ENCODE data around the gene ESRRG.

The ESRRG gene

DNA sequence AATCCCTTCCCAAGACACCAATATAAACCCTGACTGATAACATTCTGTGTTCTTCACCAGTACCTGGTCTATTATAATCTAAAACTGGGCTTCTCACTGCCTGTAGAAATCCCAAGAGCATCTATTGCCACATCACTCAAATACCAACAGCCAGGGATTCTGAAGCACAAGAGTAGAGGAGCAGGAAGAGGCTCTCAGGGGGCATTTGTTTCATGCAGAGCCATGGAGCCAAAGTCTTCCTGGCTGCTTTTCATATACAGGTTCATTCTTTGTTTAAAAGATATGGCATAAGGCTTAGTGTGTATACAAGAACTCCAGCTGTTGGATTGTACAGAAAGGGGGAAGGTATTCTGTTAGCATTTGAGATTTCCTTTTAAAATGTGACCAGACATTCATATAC lies 261.8 kb downstream of the ESRRG start:
- TF ChIP-seq EZH2 (IDR thresholded peaks at IDR 0.05; ENCODE audit: borderline replicate concordance, low read depth, low read length, severe bottlenecking): no peak
- TF ChIP-seq, protein P1, sequence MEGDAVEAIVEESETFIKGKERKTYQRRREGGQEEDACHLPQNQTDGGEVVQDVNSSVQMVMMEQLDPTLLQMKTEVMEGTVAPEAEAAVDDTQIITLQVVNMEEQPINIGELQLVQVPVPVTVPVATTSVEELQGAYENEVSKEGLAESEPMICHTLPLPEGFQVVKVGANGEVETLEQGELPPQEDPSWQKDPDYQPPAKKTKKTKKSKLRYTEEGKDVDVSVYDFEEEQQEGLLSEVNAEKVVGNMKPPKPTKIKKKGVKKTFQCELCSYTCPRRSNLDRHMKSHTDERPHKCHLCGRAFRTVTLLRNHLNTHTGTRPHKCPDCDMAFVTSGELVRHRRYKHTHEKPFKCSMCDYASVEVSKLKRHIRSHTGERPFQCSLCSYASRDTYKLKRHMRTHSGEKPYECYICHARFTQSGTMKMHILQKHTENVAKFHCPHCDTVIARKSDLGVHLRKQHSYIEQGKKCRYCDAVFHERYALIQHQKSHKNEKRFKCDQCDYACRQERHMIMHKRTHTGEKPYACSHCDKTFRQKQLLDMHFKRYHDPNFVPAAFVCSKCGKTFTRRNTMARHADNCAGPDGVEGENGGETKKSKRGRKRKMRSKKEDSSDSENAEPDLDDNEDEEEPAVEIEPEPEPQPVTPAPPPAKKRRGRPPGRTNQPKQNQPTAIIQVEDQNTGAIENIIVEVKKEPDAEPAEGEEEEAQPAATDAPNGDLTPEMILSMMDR (IDR thresholded peaks at IDR 0.05; ENCODE audit: borderline replicate concordance, extremely low read depth, low read length, poor library complexity, severe bottlenecking): no peak
- DNase-seq: no peak
- Histone ChIP-seq H2AFZ (ENCODE audit: low read depth, low read length) (no peak overlapping the region), H3K27me3 (ENCODE audit: insufficient read depth, low read length, poor library complexity) (no peaks in the 10 kb centered on the region), H3K9me3 (ENCODE audit: insufficient read depth, low read length, severe bottlenecking) (no peaks in the 10 kb centered on the region), H3K4me3 (ENCODE audit: low read depth in 1 of 2, low read length in 2 of 2) (no peak overlapping the region), H3K4me1 (ENCODE audit: insufficient read depth, low read length) (no peaks in the 10 kb centered on the region), H3K4me2 (ENCODE audit: insufficient read depth, low read length) (no peak overlapping the region), H3K79me2 (ENCODE audit: insufficient read depth, low read length) (no peaks in the 10 kb centered on the region), H3K9ac (ENCODE audit: low read depth, low read length) (no peak overlapping the region), H3K27ac (ENCODE audit: low read length) (no peak overlapping the region), H3K36me3 (ENCODE audit: insufficient read depth, low read length) (no peaks in the 10 kb centered on the region), H4K20me1 (ENCODE audit: insufficient read depth, low read length) (no peaks in the 10 kb centered on the region)
- ATAC-seq (ENCODE audit: insufficient read depth, low read depth): no peak

DNA sequence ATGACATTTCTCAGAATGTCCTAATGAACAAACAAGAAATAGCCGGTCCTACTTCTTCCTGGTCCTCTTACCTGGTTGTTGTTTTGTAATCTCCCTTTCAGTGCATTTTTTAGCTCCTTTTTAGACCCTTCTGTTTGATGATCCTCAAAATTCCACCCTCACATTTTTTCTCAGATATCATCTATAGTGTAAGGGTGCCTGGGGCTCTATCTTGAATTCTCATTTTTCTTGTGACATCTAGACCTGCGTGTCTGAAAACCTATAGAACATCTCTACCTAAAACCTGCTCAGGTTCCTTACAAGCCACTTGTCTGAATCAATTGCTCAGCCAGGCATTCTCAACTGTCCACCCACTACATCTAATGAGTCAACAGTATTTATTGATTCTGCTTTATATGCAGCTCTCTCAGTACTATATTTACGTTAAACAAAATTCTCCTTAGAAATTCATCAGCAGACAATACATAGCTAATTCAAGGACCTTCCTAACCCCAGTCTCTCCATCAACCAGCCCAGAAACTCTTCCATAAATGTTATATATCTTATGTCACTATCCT lies 263.5 kb downstream of the ESRRG start:
- H3K27me3 ChIP-seq (ENCODE audit: insufficient read depth, low read length, poor library complexity): no peaks in the 10 kb centered on the region
- H3K4me3 ChIP-seq (ENCODE audit: low read depth in 1 of 2, low read length in 2 of 2): no peak overlapping the region
- no peak overlapping the region for H2AFZ ChIP-seq (ENCODE audit: low read depth, low read length)
- no peak for TF ChIP-seq EZH2 (IDR thresholded peaks at IDR 0.05; ENCODE audit: borderline replicate concordance, low read depth, low read length, severe bottlenecking)
- TF ChIP-seq, protein P1 (IDR thresholded peaks at IDR 0.05; ENCODE audit: borderline replicate concordance, extremely low read depth, low read length, poor library complexity, severe bottlenecking): no peak
- no peaks in the 10 kb centered on the region for H3K79me2 ChIP-seq (ENCODE audit: insufficient read depth, low read length)
- DNase-seq (no peak), ATAC-seq (ENCODE audit: insufficient read depth, low read depth) (no peak)
- no peaks in the 10 kb centered on the region for H4K20me1 ChIP-seq (ENCODE audit: insufficient read depth, low read length)
- no peak overlapping the region for H3K9ac ChIP-seq (ENCODE audit: low read depth, low read length)
- no peaks in the 10 kb centered on the region for H3K36me3 ChIP-seq (ENCODE audit: insufficient read depth, low read length)
- no peaks in the 10 kb centered on the region for H3K4me1 ChIP-seq (ENCODE audit: insufficient read depth, low read length)
- H3K9me3 ChIP-seq (ENCODE audit: insufficient read depth, low read length, severe bottlenecking): no peaks in the 10 kb centered on the region
- H3K27ac ChIP-seq (ENCODE audit: low read length): no peak overlapping the region
- H3K4me2 ChIP-seq (ENCODE audit: insufficient read depth, low read length): no peak overlapping the region

DNA sequence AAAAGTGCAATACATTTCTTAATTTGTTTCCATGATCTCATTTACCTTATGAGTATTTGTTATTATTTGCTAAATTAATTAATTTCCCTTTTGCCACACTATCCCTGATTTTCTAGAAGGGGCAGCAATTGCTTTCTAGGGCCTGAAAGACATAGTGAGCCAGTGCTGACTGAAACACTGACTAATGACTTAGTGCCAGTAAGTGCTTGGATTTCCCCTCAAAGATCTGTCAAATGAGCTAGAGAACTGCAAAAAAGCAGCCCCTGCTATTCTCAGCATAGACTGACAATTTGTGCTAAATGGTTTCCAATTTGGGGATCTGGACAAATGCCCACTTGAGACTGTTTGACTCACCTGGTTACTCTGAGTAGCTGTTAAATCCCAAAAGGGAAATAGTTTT lies 264.4 kb downstream of the ESRRG start:
- Histone ChIP-seq H3K9ac (ENCODE audit: low read depth, low read length) (no peak overlapping the region), H3K79me2 (ENCODE audit: insufficient read depth, low read length) (no peaks in the 10 kb centered on the region), H3K9me3 (ENCODE audit: insufficient read depth, low read length, severe bottlenecking) (no peaks in the 10 kb centered on the region), H3K4me1 (ENCODE audit: insufficient read depth, low read length) (no peaks in the 10 kb centered on the region), H3K4me3 (ENCODE audit: low read depth in 1 of 2, low read length in 2 of 2) (no peak overlapping the region), H4K20me1 (ENCODE audit: insufficient read depth, low read length) (no peaks in the 10 kb centered on the region), H3K27me3 (ENCODE audit: insufficient read depth, low read length, poor library complexity) (no peaks in the 10 kb centered on the region), H2AFZ (ENCODE audit: low read depth, low read length) (no peak overlapping the region), H3K27ac (ENCODE audit: low read length) (no peak overlapping the region), H3K4me2 (ENCODE audit: insufficient read depth, low read length) (no peak overlapping the region), H3K36me3 (ENCODE audit: insufficient read depth, low read length) (no peaks in the 10 kb centered on the region)
- ATAC-seq (ENCODE audit: insufficient read depth, low read depth): no peak
- TF ChIP-seq, protein P1 (IDR thresholded peaks at IDR 0.05; ENCODE audit: borderline replicate concordance, extremely low read depth, low read length, poor library complexity, severe bottlenecking): no peak
- TF ChIP-seq EZH2 (IDR thresholded peaks at IDR 0.05; ENCODE audit: borderline replicate concordance, low read depth, low read length, severe bottlenecking): no peak
- no peak for DNase-seq

DNA sequence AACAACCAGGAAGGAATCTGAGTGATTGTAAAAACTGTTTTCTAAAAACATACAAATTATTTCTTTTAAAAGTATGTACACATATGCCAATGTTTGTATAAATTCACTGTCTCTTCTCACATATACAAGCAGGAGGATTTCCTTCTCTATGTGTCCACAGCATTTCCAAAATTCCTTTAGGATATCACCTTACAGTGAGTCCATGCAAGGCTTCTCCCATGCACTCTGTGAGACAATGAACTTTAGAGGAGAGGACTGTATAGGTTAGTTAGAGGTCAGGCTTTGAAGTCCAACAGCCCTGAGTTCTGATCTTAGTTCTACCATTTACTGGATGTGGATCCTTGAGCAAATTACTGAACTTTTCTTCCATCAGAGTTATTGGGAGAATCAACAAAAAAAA lies 265.9 kb downstream of the ESRRG start:
- TF ChIP-seq, protein P1 (IDR thresholded peaks at IDR 0.05; ENCODE audit: borderline replicate concordance, extremely low read depth, low read length, poor library complexity, severe bottlenecking): no peak
- no peak for TF ChIP-seq EZH2 (IDR thresholded peaks at IDR 0.05; ENCODE audit: borderline replicate concordance, low read depth, low read length, severe bottlenecking)
- no peak for ATAC-seq (ENCODE audit: insufficient read depth, low read depth)
- Histone ChIP-seq H3K27me3 (ENCODE audit: insufficient read depth, low read length, poor library complexity) (no peaks in the 10 kb centered on the region), H3K9ac (ENCODE audit: low read depth, low read length) (no peak overlapping the region), H4K20me1 (ENCODE audit: insufficient read depth, low read length) (no peaks in the 10 kb centered on the region), H2AFZ (ENCODE audit: low read depth, low read length) (no peak overlapping the region), H3K27ac (ENCODE audit: low read length) (no peak overlapping the region), H3K36me3 (ENCODE audit: insufficient read depth, low read length) (no peaks in the 10 kb centered on the region), H3K4me2 (ENCODE audit: insufficient read depth, low read length) (no peak overlapping the region), H3K9me3 (ENCODE audit: insufficient read depth, low read length, severe bottlenecking) (no peaks in the 10 kb centered on the region), H3K4me1 (ENCODE audit: insufficient read depth, low read length) (no peaks in the 10 kb centered on the region), H3K4me3 (ENCODE audit: low read depth in 1 of 2, low read length in 2 of 2) (no peak overlapping the region), H3K79me2 (ENCODE audit: insufficient read depth, low read length) (no peaks in the 10 kb centered on the region)
- DNase-seq: no peak

Measured in DND-41 (cell line).